Psoas muscle (tissue), 8 donors: Measurements from ENCODE around the gene USP54. TPM values are rescaled to one million over a fixed set of nuclear protein-coding genes. Genes with fewer than 3 reads are reported as not detected.

Experiments used
- ATAC-seq, 4 donors: fragments of 200-7000 bp; cut with Tn5 transposase; one replicate each; pipeline ENCODE4 v1.9.1; 2020; ENCODE audit warnings: moderate library complexity in 3 of 4, mild to moderate bottlenecking in 2 of 4
- DNase-seq, 2 donors: peaks; one replicate each; pipeline ENCODE4 v3.0.0-alpha.2; 2020
- H3K27ac ChIP-seq: fragments of 200-600 bp; one replicate; pipeline ENCODE4 v1.8.0; 2022
- H3K27me3 ChIP-seq, 3 donors: fragments of 200-600 bp in 1 of 3; one replicate each; pipeline versions ENCODE4 v1.6.1 to v1.8.0; 2013 to 2022; ENCODE audit warnings: low read length in 2 of 3, mild to moderate bottlenecking in 2 of 3, moderate library complexity in 1 of 3; ENCODE audit not compliant: insufficient read depth in 3 of 3
- H3K36me3 ChIP-seq, 2 donors: fragments of 200-600 bp in 1 of 2; one replicate each; pipeline versions ENCODE4 v1.6.1 to v1.8.0; 2013 to 2022; ENCODE audit warnings: low read depth in 1 of 2, mild to moderate bottlenecking in 1 of 2, moderate library complexity in 1 of 2; ENCODE audit not compliant: insufficient read depth in 1 of 2
- H3K4me1 ChIP-seq: fragments of 200-600 bp; one replicate; pipeline ENCODE4 v1.8.0; 2022
- H3K4me3 ChIP-seq: fragments of 200-600 bp; one replicate; pipeline ENCODE4 v1.8.0; 2022; ENCODE audit warnings: mild to moderate bottlenecking
- H3K9me3 ChIP-seq: fragments of 200-600 bp; one replicate; pipeline ENCODE4 v1.8.0; 2022
- WGBS, 3 donors: extraction: QIAGEN DNeasy Blood & Tissue Kit; methylation state at CpG; one replicate each; pipeline versions ENCODE4 v1.1.6 to v1.1.7; 2013; 5-methylcytosine and 5-hydroxymethylcytosine counted together
- intact Hi-C, 2 donors: fragments of 100-400 bp; cut with DNase I; formaldehyde crosslinking; loops; one replicate each; pipeline versions ENCODE4 v1.11.0 to v1.14.2; 2022
- polyA plus RNA-seq, 3 donors: library from polyadenylated mRNA; stranded (reverse); fragments of 200-250 nt; gene quantifications; one replicate each; pipeline ENCODE4 v1.2.3, GENCODE V29; 2013
- total RNA-seq, 4 donors: library from RNA; stranded (reverse); fragmentation: NEBNext Ultra II Directional in 2 of 4; extraction: Animal tissue kit (Norgen Biotek cat#: 25700) in 2 of 4; gene quantifications; one replicate each; pipeline versions ENCODE4 v1.2.1 to v1.2.4, GENCODE V29; 2021 to 2023
- TF ChIP-seq, protein P1 (sequence below): fragments of 200-600 bp; IDR thresholded peaks from one replicate; pipeline ENCODE4 v1.8.0; 2022; ENCODE audit warnings: antibody characterized with exemption
- donor health status: healthy with polysubstance abuse.
- donor health status: DM: no; HTN: no; CAD: no; lungs with moderate emphysema.
- donor health status: Bipolar disorder and iron deficiency.
- donor health status: healthy.
- donor health status: DM: yes; HTN: yes; CAD: no.
- donor health status: DM: no; HTN: no; CAD: no.
- donor health status: DM: no; HTN: no; CAD: no.
- donor health status: DM: yes; HTN: yes; CAD: no.

USP54 gene
- total and polyA plus RNA-seq, 7 donors, result 32.6 to 216 (median 65.9) TPM

DNA sequence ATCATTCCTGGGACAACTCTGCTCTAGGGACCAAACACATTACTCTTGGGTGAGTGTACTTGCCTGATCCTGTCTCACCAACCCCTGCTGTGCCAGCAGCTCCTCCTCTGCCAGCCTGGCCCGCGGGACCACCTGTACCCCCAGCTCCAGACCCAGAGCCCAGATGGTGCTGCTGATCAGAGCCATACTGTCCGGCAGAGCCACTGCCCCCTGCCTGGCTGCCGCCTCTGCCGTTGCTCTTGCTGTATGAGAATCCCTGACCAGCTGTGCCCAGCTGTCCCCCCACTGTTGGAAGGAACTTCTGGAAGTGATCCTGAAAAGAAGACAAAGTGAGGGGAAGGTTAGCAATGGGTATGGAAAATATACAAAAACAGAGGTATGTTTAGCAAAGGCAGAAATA is 43.3 kb upstream of the USP54 start:
- Histone ChIP-seq H3K27ac (peak overlapping the region; percentile 98), H3K27me3 (no peaks in the 10 kb centered on the region), H3K9me3 (no peaks in the 10 kb centered on the region), H3K4me3 (peak overlapping the region; percentile 53), H3K4me1 (peaks cover 37% of the 10 kb centered on the region), H3K36me3 (peaks cover 0 to 59% of the 10 kb centered on the region in 2 donors)
- peak in 2 of 4 donors; percentile 11 to 25 for ATAC-seq
- DNase-seq, result no peak
- TF ChIP-seq, protein P1, sequence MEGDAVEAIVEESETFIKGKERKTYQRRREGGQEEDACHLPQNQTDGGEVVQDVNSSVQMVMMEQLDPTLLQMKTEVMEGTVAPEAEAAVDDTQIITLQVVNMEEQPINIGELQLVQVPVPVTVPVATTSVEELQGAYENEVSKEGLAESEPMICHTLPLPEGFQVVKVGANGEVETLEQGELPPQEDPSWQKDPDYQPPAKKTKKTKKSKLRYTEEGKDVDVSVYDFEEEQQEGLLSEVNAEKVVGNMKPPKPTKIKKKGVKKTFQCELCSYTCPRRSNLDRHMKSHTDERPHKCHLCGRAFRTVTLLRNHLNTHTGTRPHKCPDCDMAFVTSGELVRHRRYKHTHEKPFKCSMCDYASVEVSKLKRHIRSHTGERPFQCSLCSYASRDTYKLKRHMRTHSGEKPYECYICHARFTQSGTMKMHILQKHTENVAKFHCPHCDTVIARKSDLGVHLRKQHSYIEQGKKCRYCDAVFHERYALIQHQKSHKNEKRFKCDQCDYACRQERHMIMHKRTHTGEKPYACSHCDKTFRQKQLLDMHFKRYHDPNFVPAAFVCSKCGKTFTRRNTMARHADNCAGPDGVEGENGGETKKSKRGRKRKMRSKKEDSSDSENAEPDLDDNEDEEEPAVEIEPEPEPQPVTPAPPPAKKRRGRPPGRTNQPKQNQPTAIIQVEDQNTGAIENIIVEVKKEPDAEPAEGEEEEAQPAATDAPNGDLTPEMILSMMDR, result no peak
- 23 to 38% (median 35%) methylated on average over 5 of the region's 5 CpGs for WGBS, 3 donors
- intact Hi-C loops, result loop anchor here in 1 of 2 donors (2.0 kb wide), 1 partner anchor 58 kb away; no protein-coding TSS in a partner anchor

DNA sequence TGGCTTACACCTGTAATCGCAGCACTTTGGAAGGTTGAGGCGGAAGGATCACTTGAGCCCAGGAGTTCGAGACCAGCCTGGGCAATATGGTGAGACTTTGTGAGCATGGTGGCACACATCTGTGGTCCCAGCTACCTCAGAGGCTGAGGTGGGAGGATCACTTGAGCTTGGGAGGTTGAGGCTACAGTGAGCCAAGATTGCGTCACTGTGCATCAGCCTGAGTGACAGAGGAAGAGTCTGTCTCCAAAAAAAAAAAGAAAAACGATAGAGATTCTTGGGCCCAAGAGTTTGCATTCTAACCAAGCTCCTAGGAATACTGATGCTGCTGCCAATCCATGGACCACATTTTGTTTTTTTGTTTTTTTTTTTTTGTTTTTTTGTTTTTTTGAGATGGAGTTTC is 38.0 kb upstream of the USP54 start:
- no peak for ATAC-seq
- Histone ChIP-seq H3K4me1 (peaks cover 13% of the 10 kb centered on the region), H3K36me3 (peaks cover 0 to 32% of the 10 kb centered on the region in 2 donors), H3K4me3 (no peak overlapping the region), H3K27ac (peak overlapping the region; percentile 43), H3K27me3 (no peaks in the 10 kb centered on the region), H3K9me3 (no peaks in the 10 kb centered on the region)
- intact Hi-C loops, result loop anchor here (5.0 kb wide), 2 partner anchors 37 to 52 kb away; partner anchors contain the start of gene USP54 (in 1 of the 2)
- TF ChIP-seq, protein P1, result no peak
- 58 to 78% (median 67%) methylated on average over 5 of the region's 5 CpGs for WGBS, 3 donors
- no peak for DNase-seq

DNA sequence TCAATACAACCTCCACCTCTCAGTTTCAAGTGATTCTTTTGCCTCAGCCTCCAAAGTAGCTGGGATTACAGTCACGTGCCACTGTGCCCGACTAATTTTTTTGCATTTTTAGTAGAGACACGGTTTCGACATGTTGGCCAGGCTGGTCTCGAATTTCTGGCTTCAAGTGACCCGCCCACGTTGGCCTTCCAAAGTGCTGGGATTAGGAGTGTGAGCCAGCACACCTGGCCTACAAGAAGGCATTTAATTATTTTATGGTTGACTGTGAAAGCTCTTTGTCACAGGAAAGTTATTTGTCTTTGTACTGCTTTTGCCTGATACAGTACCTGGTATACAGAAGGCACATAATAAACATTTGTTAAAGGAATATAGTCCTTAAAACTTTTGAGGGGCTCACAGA is 37.3 kb upstream of the USP54 start:
- Histone ChIP-seq H3K27me3 (no peaks in the 10 kb centered on the region), H3K36me3 (peaks cover 0 to 25% of the 10 kb centered on the region in 2 donors), H3K27ac (peak overlapping the region; percentile 43), H3K4me1 (peaks cover 6% of the 10 kb centered on the region), H3K4me3 (no peak overlapping the region), H3K9me3 (no peaks in the 10 kb centered on the region)
- 19 to 32% (median 25%) methylated on average over 7 of the region's 7 CpGs for WGBS, 3 donors
- intact Hi-C loops, result loop anchor here (5.0 kb wide), 2 partner anchors 36 to 51 kb away; partner anchors contain the start of gene USP54 (in 1 of the 2)
- no peak for DNase-seq
- ATAC-seq, result no peak
- TF ChIP-seq, protein P1, result no peak

DNA sequence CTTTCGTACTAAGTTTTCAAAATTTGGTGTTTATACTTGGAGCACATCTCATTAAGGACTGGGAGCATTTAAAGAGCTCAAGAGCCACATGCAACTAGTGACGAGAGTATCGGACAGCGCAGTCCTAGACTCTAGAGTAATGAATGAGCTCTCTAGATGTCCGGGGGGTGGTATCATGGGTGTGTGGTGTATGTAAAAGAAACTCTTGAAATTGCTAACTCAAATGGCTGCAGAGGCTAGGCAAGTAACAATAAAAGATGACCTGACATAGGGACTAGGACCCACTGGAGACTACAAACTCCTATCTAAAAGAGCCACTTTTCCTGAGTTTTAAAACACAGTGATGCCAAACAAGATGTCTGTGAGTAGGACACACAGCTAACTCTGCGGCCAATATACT is 36.2 kb upstream of the USP54 start:
- H3K27me3 ChIP-seq, result no peaks in the 10 kb centered on the region
- intact Hi-C loops, result loop anchor here (5.0 kb wide), 2 partner anchors 35 to 50 kb away; partner anchors contain the start of gene USP54 (in 1 of the 2)
- ATAC-seq (no peak), DNase-seq (no peak)
- peaks cover 4% of the 10 kb centered on the region for H3K4me1 ChIP-seq
- peaks cover 0 to 14% of the 10 kb centered on the region in 2 donors for H3K36me3 ChIP-seq
- WGBS, 3 donors, result 74 to 88% (median 79%) methylated on average over 6 of the region's 6 CpGs
- TF ChIP-seq, protein P1, result no peak
- peak overlapping the region; percentile 95 for H3K27ac ChIP-seq
- H3K4me3 ChIP-seq, result peak overlapping the region; percentile 93
- H3K9me3 ChIP-seq, result no peaks in the 10 kb centered on the region
